A549 (cell line): ENCODE data around the gene MYCT1.
"Not testable (repeated sequence)": the region's sequence is repeated elsewhere in the genome, so short reads cannot be mapped to it uniquely, and the experiment has no call there.

Experiments used
- CBX8 ChIP-seq: fragments of 200-600 bp; sonication (generic); IDR thresholded peaks from 2 replicates; pipeline ENCODE4 v1.6.1; 2016
- CEBPB ChIP-seq, 2 experiments: fragments of >200 bp in 1 of 2; sonication (Bioruptor Twin) in 1 of 2; formaldehyde crosslinking in 1 of 2; IDR thresholded peaks; 2 replicates each; pipeline ENCODE4 v1.6.1; 2012 to 2016
- EHMT2 ChIP-seq: fragments of 200-600 bp; sonication (generic); IDR thresholded peaks from 2 replicates; pipeline ENCODE4 v1.6.1; 2016; ENCODE audit warnings: antibody characterized with exemption, low read depth, mild to moderate bottlenecking, moderate library complexity
- EP300 ChIP-seq, 2 experiments: fragments of >200 bp; sonication (Bioruptor Twin); formaldehyde crosslinking; IDR thresholded peaks; 2 replicates in 1 of 2; 3 replicates in 1 of 2; pipeline ENCODE4 v1.6.1; 2016 to 2017
- KDM5A ChIP-seq: fragments of 200-600 bp; sonication (generic); IDR thresholded peaks from 2 replicates; pipeline ENCODE4 v1.6.1; 2016; ENCODE audit warnings: antibody characterized with exemption, mild to moderate bottlenecking
- POLR2A ChIP-seq: IDR thresholded peaks from 2 replicates; pipeline ENCODE4 v1.6.1; 2012; ENCODE audit warnings: mild to moderate bottlenecking, low read length
- RAD21 ChIP-seq, 2 experiments: fragments of >200 bp in 1 of 2; sonication (Bioruptor Twin) in 1 of 2; formaldehyde crosslinking in 1 of 2; IDR thresholded peaks in 1 of 2; conservative IDR thresholded peaks in 1 of 2; 2 replicates in 1 of 2; 3 replicates in 1 of 2; pipeline ENCODE4 v1.6.1; 2012 to 2018; ENCODE audit warnings: inconsistent platforms in 1 of 2
- RCOR1 ChIP-seq: fragments of 150-350 bp; IDR thresholded peaks from 2 replicates; pipeline ENCODE4 v1.6.1; 2014; ENCODE audit warnings: antibody characterized with exemption, low read length, low read depth
- RFX5 ChIP-seq: fragments of 450-650 bp; IDR thresholded peaks from 2 replicates; pipeline ENCODE4 v1.7.1; 2014; ENCODE audit warnings: antibody characterized with exemption, mild to moderate bottlenecking, moderate library complexity
- ZNF302 ChIP-seq: fragments of 250-450 bp; sonication (Bioruptor Pico); IDR thresholded peaks from 2 replicates; pipeline ENCODE4 v1.9.0; 2021; ENCODE audit warnings: inconsistent platforms, mild to moderate bottlenecking, moderate library complexity
- TF ChIP-seq, protein P1 (sequence below): fragments of >200 bp; sonication (Bioruptor Twin); formaldehyde crosslinking; IDR thresholded peaks from 3 replicates; pipeline ENCODE4 v1.5.1; 2016
- TF ChIP-seq, protein P2 (sequence below): fragments of 200-600 bp; sonication (generic); IDR thresholded peaks from 2 replicates; pipeline ENCODE4 v1.6.1; 2016; ENCODE audit warnings: antibody characterized with exemption, mild to moderate bottlenecking, moderate library complexity

DNA sequence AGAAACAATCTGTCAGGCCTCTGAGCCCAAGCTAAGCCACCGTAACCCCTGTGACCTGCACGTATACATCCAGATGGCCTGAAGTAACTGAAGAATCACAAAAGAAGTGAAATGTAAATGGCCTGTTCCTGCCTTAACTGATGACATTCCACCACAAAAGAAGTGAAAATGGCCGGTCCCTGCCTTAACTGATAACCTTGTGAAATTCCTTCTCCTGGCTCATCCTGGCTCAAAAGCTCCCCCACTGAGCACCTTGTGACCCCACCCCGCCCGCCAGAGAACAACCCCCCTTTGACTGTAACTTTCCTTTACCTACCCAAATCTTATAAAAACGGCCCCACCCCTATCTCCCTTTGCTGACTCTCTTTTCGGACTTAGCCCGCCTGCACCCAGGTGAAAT is 14.8 kb upstream of the MYCT1 start:
- not testable (repeated sequence) for TF ChIP-seq RAD21 (conservative IDR thresholded peaks at IDR 0.05 in 1 of 2, IDR thresholded peaks at IDR 0.05 in 1 of 2); RFX5; EP300 (IDR thresholded peaks at IDR 0.05); EHMT2; RCOR1; KDM5A; CEBPB (IDR thresholded peaks at IDR 0.05); ZNF302 (CRISPR knock-in tag); POLR2A; CBX8
- TF ChIP-seq, protein P1, sequence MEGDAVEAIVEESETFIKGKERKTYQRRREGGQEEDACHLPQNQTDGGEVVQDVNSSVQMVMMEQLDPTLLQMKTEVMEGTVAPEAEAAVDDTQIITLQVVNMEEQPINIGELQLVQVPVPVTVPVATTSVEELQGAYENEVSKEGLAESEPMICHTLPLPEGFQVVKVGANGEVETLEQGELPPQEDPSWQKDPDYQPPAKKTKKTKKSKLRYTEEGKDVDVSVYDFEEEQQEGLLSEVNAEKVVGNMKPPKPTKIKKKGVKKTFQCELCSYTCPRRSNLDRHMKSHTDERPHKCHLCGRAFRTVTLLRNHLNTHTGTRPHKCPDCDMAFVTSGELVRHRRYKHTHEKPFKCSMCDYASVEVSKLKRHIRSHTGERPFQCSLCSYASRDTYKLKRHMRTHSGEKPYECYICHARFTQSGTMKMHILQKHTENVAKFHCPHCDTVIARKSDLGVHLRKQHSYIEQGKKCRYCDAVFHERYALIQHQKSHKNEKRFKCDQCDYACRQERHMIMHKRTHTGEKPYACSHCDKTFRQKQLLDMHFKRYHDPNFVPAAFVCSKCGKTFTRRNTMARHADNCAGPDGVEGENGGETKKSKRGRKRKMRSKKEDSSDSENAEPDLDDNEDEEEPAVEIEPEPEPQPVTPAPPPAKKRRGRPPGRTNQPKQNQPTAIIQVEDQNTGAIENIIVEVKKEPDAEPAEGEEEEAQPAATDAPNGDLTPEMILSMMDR = not testable (repeated sequence)
- TF ChIP-seq, protein P2, sequence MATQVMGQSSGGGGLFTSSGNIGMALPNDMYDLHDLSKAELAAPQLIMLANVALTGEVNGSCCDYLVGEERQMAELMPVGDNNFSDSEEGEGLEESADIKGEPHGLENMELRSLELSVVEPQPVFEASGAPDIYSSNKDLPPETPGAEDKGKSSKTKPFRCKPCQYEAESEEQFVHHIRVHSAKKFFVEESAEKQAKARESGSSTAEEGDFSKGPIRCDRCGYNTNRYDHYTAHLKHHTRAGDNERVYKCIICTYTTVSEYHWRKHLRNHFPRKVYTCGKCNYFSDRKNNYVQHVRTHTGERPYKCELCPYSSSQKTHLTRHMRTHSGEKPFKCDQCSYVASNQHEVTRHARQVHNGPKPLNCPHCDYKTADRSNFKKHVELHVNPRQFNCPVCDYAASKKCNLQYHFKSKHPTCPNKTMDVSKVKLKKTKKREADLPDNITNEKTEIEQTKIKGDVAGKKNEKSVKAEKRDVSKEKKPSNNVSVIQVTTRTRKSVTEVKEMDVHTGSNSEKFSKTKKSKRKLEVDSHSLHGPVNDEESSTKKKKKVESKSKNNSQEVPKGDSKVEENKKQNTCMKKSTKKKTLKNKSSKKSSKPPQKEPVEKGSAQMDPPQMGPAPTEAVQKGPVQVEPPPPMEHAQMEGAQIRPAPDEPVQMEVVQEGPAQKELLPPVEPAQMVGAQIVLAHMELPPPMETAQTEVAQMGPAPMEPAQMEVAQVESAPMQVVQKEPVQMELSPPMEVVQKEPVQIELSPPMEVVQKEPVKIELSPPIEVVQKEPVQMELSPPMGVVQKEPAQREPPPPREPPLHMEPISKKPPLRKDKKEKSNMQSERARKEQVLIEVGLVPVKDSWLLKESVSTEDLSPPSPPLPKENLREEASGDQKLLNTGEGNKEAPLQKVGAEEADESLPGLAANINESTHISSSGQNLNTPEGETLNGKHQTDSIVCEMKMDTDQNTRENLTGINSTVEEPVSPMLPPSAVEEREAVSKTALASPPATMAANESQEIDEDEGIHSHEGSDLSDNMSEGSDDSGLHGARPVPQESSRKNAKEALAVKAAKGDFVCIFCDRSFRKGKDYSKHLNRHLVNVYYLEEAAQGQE = not testable (repeated sequence)
